ENCODE measurements around the gene EPHA3. TPM values are rescaled to one million over a fixed set of nuclear protein-coding genes. Genes with fewer than 3 reads are reported as not detected.

EPHA3 gene
- total RNA-seq, 3 donors from 2014 or later (not counting 1 experiment from before 2014, with no cell fraction given) = not detected

DNA sequence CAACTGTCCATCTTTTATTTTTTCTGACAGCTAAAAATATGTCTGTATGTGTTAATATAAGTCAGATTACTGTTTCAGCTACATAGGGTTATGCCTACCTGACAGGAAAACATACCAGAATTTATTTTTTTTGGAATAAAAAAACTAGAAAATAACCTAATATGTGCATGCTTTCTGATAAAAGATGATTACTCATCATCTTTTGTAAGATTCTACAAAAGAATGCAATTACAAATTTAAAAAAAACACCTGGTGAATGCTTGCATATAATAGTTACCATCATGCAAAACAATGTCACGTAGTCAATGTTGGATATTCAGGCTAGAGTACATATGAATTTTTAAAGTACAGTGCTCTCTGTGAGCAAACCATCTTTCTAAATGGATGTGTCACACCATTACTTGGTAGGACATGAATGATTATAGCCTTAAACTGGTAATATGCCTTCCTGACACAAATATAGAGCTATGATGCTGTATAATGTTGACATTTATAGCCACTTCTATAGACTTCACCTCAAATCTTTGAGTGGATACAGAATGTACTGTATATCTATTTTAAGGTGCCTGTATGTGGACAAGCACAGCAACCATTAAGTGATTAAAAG, 180.6 kb downstream of the EPHA3 start:
- Histone ChIP-seq H3K36me3 (ENCODE audit: control insufficient read depth, insufficient read depth, low read length) (no peaks in the 10 kb centered on the region), H3K4me3 (ENCODE audit: low read length) (no peak overlapping the region), H3K9me3 (ENCODE audit: control insufficient read depth, insufficient read depth, low read length) (no peaks in the 10 kb centered on the region), H3K4me1 (ENCODE audit: control insufficient read depth, insufficient read depth, low read length) (no peaks in the 10 kb centered on the region), H3K27me3 (ENCODE audit: control insufficient read depth, insufficient read depth, low read length) (no peaks in the 10 kb centered on the region), H3K27ac (ENCODE audit: low read length) (no peak overlapping the region)
- 50% methylated on average over 1 of the region's 1 CpG for WGBS (ENCODE audit: insufficient coverage)
- no peak for DNase-seq
- Mint-ChIP-seq H3K9me3 (peaks cover 18 to 28% of the 10 kb centered on the region in 2 donors), H3K4me3 (no peak overlapping the region), H3K4me1 (no peaks in the 10 kb centered on the region), H3K36me3 (peaks cover 8% of the 10 kb centered on the region), H3K27me3 (ENCODE audit: low read depth in 2 of 2) (no peaks in the 10 kb centered on the region), H3K27ac (no peak overlapping the region)
- intact Hi-C loops (cut with micrococcal nuclease) = no loop called here
- TF ChIP-seq CTCF (IDR thresholded peaks at IDR 0.05) = no peak
- no peak for ATAC-seq

GRCh38 chr3:89289574-89290190, 182.3 kb downstream of the EPHA3 start:
- Mint-ChIP-seq H3K27me3 (ENCODE audit: low read depth in 2 of 2) (no peaks in the 10 kb centered on the region), H3K4me3 (no peak overlapping the region), H3K9me3 (peaks cover 18 to 34% of the 10 kb centered on the region in 2 donors), H3K27ac (no peak overlapping the region), H3K36me3 (peaks cover 8% of the 10 kb centered on the region), H3K4me1 (no peaks in the 10 kb centered on the region)
- intact Hi-C loops (cut with micrococcal nuclease) = no loop called here
- WGBS (ENCODE audit: insufficient coverage) = 98% methylated on average over 4 of the region's 5 CpGs
- Histone ChIP-seq H3K27ac (ENCODE audit: low read length) (no peak overlapping the region), H3K4me3 (ENCODE audit: low read length) (no peak overlapping the region), H3K36me3 (ENCODE audit: control insufficient read depth, insufficient read depth, low read length) (no peaks in the 10 kb centered on the region), H3K27me3 (ENCODE audit: control insufficient read depth, insufficient read depth, low read length) (no peaks in the 10 kb centered on the region), H3K4me1 (ENCODE audit: control insufficient read depth, insufficient read depth, low read length) (no peaks in the 10 kb centered on the region), H3K9me3 (ENCODE audit: control insufficient read depth, insufficient read depth, low read length) (no peaks in the 10 kb centered on the region)
- no peak for TF ChIP-seq CTCF (IDR thresholded peaks at IDR 0.05)
- no peak for ATAC-seq
- no peak for DNase-seq

- Histone ChIP-seq H3K4me1 (ENCODE audit: control insufficient read depth, insufficient read depth, low read length) (no peaks in the 10 kb centered on the region), H3K4me3 (ENCODE audit: low read length) (no peak overlapping the region), H3K27me3 (ENCODE audit: control insufficient read depth, insufficient read depth, low read length) (no peaks in the 10 kb centered on the region), H3K36me3 (ENCODE audit: control insufficient read depth, insufficient read depth, low read length) (no peaks in the 10 kb centered on the region), H3K9me3 (ENCODE audit: control insufficient read depth, insufficient read depth, low read length) (peaks cover 4% of the 10 kb centered on the region), H3K27ac (ENCODE audit: low read length) (no peak overlapping the region)
- DNase-seq (no peak), ATAC-seq (no peak)
- no peaks in the 10 kb centered on the region for H3K36me3 Mint-ChIP-seq
- peaks cover 17 to 35% of the 10 kb centered on the region in 2 donors for H3K9me3 Mint-ChIP-seq
- H3K4me3 Mint-ChIP-seq = no peak overlapping the region
- TF ChIP-seq CTCF (IDR thresholded peaks at IDR 0.05) = no peak
- no CpG with 5 or more reads among the region's 1 CpG for WGBS (ENCODE audit: insufficient coverage)
- no peaks in the 10 kb centered on the region for H3K4me1 Mint-ChIP-seq
- H3K27ac Mint-ChIP-seq = no peak overlapping the region
- intact Hi-C loops (cut with micrococcal nuclease) = no loop called here
- no peaks in the 10 kb centered on the region for H3K27me3 Mint-ChIP-seq (ENCODE audit: low read depth in 2 of 2)
These were observed 189.8 kb downstream of the EPHA3 start for GRCh38 chr3:89297199-89297598.

- no peak overlapping the region for H3K27ac Mint-ChIP-seq
- no peaks in the 10 kb centered on the region for H3K4me1 Mint-ChIP-seq
- TF ChIP-seq CTCF (IDR thresholded peaks at IDR 0.05) = no peak
- no CpG with 5 or more reads among the region's 2 CpGs for WGBS (ENCODE audit: insufficient coverage)
- no peaks in the 10 kb centered on the region for H3K36me3 ChIP-seq (ENCODE audit: control insufficient read depth, insufficient read depth, low read length)
- H3K27ac ChIP-seq (ENCODE audit: low read length) = no peak overlapping the region
- peaks cover 13 to 28% of the 10 kb centered on the region in 2 donors for H3K9me3 Mint-ChIP-seq
- no peaks in the 10 kb centered on the region for H3K27me3 Mint-ChIP-seq (ENCODE audit: low read depth in 2 of 2)
- H3K36me3 Mint-ChIP-seq = no peaks in the 10 kb centered on the region
- H3K4me3 ChIP-seq (ENCODE audit: low read length) = no peak overlapping the region
- no peaks in the 10 kb centered on the region for H3K27me3 ChIP-seq (ENCODE audit: control insufficient read depth, insufficient read depth, low read length)
- intact Hi-C loops (cut with micrococcal nuclease) = no loop called here
- DNase-seq (no peak), ATAC-seq (no peak)
- H3K9me3 ChIP-seq (ENCODE audit: control insufficient read depth, insufficient read depth, low read length) = peaks cover 4% of the 10 kb centered on the region
- no peaks in the 10 kb centered on the region for H3K4me1 ChIP-seq (ENCODE audit: control insufficient read depth, insufficient read depth, low read length)
- no peak overlapping the region for H3K4me3 Mint-ChIP-seq
These were observed 193.1 kb downstream of the EPHA3 start for GRCh38 chr3:89300526-89300925.
